Epithelial cell of esophagus (primary cell): Measurements from ENCODE around the gene VSIG1.

ENCODE experiments used
- DNase-seq: peaks from one replicate; pipeline ENCODE4 v3.0.0; 2010; ENCODE audit warnings: low read depth
- H3K4me3 ChIP-seq: 2 replicates; pipeline ENCODE4 v1.5.1; 2011; ENCODE audit warnings: mild to moderate bottlenecking, low read length, control low read depth
- CTCF ChIP-seq: IDR thresholded peaks from 2 replicates; pipeline ENCODE4 v1.5.1; 2011; ENCODE audit warnings: low read depth, mild to moderate bottlenecking, low read length, control low read depth, inconsistent platforms; ENCODE audit not compliant: insufficient read depth; ENCODE audit errors: missing control alignments

VSIG1 gene

DNA sequence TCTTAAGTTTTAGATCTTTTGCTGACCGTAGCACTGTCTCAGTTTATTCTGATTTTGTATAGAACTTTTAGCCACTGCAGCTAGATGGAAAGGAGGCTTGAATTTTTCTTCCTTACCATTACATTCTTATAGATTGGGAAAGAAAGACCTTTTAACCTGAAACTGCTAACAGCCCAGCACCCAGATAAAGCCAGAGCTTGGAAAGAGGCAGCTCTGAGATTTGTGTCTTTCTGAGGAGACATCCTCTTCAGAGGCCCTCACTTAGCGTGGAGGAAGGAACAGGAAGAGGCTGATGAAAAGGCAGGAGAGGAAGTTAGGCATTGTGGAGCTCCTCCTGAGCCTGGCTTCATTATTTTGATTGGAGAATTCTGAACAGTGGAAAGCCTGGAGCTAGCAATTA, 81.8 kb downstream of the VSIG1 start:
- no peak for DNase-seq
- no peak overlapping the region for H3K4me3 ChIP-seq
- TF ChIP-seq CTCF, result no peak

- no peak for TF ChIP-seq CTCF
- no peak overlapping the region for H3K4me3 ChIP-seq
- no peak for DNase-seq
These were observed 82.3 kb downstream of the VSIG1 start for GRCh38 chrX:108127152-108127551.
